Fibroblast of pulmonary artery (primary cell): Measurements from ENCODE around the gene ACADSB.

Experiments
- DNase-seq: peaks from one replicate; pipeline ENCODE4 v3.0.0-alpha.2; 2010; ENCODE audit warnings: low read depth
- H3K4me3 ChIP-seq: replicated peaks from 2 replicates; pipeline ENCODE4 v1.5.1; 2011; ENCODE audit warnings: low read depth, mild to moderate bottlenecking, control low read depth, low read length, moderate library complexity
- CTCF ChIP-seq: IDR thresholded peaks from 2 replicates; pipeline ENCODE4 v1.5.1; 2011; ENCODE audit warnings: mild to moderate bottlenecking, control low read depth, low read length, inconsistent platforms; ENCODE audit errors: missing control alignments

The ACADSB gene

GRCh38 chr10:123034332-123034731 lies 25.5 kb downstream of the ACADSB start:
- DNase-seq = no peak
- TF ChIP-seq CTCF = no peak
- no peak overlapping the region for H3K4me3 ChIP-seq

GRCh38 chr10:123035467-123036086 lies 26.8 kb downstream of the ACADSB start:
- DNase-seq = no peak
- H3K4me3 ChIP-seq = no peak overlapping the region
- TF ChIP-seq CTCF = no peak

GRCh38 chr10:123038782-123039631 lies 30.2 kb downstream of the ACADSB start:
- no peak for DNase-seq
- TF ChIP-seq CTCF = no peak
- no peak overlapping the region for H3K4me3 ChIP-seq

GRCh38 chr10:123039632-123039930 lies 30.8 kb downstream of the ACADSB start:
- DNase-seq = no peak
- H3K4me3 ChIP-seq = no peak overlapping the region
- no peak for TF ChIP-seq CTCF

GRCh38 chr10:123042708-123043408 lies 34.1 kb downstream of the ACADSB start:
- DNase-seq = no peak
- H3K4me3 ChIP-seq = no peak overlapping the region
- TF ChIP-seq CTCF = no peak

GRCh38 chr10:123043409-123043925 lies 34.7 kb downstream of the ACADSB start:
- DNase-seq = peak; percentile 73
- H3K4me3 ChIP-seq = no peak overlapping the region
- peak; percentile 85 for TF ChIP-seq CTCF
